Right ventricle myocardium superior (tissue), 1 donor: ENCODE results near the gene MTA1. TPM values are rescaled to one million over a fixed set of nuclear protein-coding genes. Genes with fewer than 3 reads are reported as not detected.

Experiments
- ATAC-seq: fragments of 200-7000 bp; cut with Tn5 transposase; one replicate; pipeline ENCODE4 v1.9.1; 2020; ENCODE audit warnings: mild to moderate bottlenecking; ENCODE audit not compliant: poor library complexity
- DNase-seq: peaks from one replicate; pipeline ENCODE4 v3.0.0-alpha.2; 2020
- intact Hi-C: fragments of 100-400 bp; cut with DNase I; formaldehyde crosslinking; loops from one replicate; pipeline ENCODE4 v1.11.2; 2022
- total RNA-seq: library from RNA; stranded (reverse); fragmentation: NEBNext Ultra II Directional; extraction: Animal tissue kit (Norgen Biotek cat#: 25700); gene quantifications from one replicate; pipeline ENCODE4 v1.2.1, GENCODE V29; 2021
- donor health status: DM: no; HTN: yes; CAD: no; lungs with severe emphysema.

The MTA1 gene
- total RNA-seq, 1 donor from 2014 or later, result 191 TPM

GRCh38 chr14:105385698-105386365, 33.8 kb upstream of the MTA1 start:
- intact Hi-C loops, result no loop called here
- peak; percentile 63 for DNase-seq
- peak; percentile 5 for ATAC-seq

- intact Hi-C loops, result no loop called here
- ATAC-seq, result no peak
Observed at GRCh38 chr14:105386581-105387529, 32.8 kb upstream of the MTA1 start.

GRCh38 chr14:105387530-105387922, 32.1 kb upstream of the MTA1 start:
- ATAC-seq (no peak), DNase-seq (peak; percentile 35)
- intact Hi-C loops, result no loop called here

More at GRCh38 chr14:105386581-105387529, 32.8 kb upstream of the MTA1 start:
- DNase-seq, result no peak

DNA sequence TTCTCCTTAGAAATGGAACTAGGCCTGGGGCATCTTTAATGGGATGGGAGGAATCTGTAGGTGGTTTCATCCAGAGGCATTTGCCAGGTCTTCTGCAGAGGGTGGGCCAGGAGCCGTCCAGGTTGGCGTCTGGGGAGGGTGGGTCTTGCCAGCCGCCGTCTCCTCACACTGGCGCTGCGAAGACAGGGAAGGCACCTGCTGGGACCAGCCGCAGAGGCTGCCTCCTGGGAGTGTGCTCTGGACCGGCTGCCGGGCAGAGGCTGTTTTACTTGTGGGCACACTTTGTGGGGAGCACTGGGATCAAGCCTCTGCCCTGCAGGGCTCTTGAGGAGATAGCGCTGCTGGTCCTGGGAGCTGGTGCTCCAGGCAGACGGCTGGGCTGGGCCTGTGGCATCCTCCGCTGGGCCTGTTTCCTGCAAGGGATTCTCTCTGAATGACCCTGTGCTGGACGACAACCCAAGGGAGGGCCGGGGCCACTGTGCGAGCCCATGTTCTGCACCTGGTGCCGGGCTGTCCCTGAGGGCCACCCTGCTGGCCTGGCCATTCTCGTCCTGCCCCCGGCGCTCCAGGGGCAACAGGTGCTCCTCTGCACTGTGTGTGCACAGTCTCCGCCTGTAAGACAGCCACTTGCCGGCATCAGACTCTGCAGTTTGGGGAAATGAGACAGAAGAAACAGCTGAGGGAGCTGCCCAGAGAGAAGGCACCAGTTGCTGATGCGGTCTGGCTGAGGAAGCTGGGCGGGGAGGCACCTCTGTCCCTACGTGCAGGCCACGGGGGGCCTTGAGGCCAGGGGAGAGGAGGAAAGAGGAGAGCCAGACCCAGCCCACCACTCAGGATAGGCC, 31.3 kb upstream of the MTA1 start:
- intact Hi-C loops, result no loop called here
- ATAC-seq, result peak; percentile 32
- DNase-seq, result peak; percentile 61

- no peak for DNase-seq
- no peak for ATAC-seq
- intact Hi-C loops, result no loop called here
Observed at GRCh38 chr14:105388976-105389375, 30.7 kb upstream of the MTA1 start.

DNA sequence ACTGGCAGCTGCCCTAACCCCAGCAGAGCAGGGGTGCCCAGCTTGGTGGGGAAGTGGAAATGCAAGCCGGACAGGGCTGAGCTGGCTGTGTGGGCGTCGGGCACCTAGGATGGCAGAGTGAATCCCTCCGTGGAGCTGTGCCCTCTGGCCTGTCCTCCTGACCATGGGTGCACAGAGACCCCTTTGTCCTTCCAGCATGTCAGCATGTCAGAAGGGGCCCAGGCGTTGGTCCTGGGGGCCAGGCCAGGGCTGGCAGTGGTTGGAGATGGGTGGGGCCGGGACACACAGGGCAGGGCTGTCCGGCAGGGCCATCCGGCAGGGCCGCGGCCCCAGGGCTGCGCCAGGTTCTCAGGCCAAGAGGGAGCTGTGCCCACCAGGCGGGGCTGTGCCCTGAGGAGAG, 30.1 kb upstream of the MTA1 start:
- ATAC-seq (peak; percentile 5), DNase-seq (peak; percentile 47)
- intact Hi-C loops, result no loop called here

- intact Hi-C loops, result no loop called here
- ATAC-seq, result peak; percentile 26
- peak; percentile 65 for DNase-seq
Observed at GRCh38 chr14:105389976-105390848, 29.4 kb upstream of the MTA1 start.

DNA sequence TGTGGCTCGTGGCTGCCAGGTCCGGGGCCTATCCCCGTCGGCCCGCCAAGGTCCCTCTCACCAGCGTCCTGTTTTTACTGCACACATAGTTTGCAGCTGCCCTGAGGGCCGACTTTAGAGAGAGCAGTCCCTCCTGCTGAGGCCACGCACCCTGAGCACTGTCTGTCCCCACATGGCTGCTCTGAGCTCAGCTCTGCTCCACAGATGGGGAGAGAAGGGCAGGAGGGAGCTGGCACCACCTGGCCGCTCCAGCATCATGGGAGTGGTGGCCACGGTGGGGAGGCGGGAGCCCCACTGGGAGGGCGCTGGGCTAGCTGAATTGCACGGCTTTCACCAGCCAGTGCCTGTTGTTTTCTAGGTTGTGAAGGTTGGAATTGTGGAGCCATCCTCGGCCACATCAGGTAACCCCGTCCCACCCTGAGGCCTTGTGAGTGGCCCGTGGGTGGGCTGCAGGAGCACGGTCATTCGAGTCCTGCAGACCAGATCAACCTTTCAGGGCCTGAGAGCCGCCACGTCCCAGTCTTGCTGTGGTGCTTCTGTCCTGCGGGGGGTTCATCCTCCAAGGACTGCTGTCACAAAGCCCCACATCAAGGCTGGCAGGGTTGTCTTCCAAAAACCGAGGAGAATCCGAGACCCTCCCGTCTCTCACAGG, 28.7 kb upstream of the MTA1 start:
- peak; percentile 17 for DNase-seq
- intact Hi-C loops, result no loop called here

GRCh38 chr14:105391541-105391940, 28.1 kb upstream of the MTA1 start:
- ATAC-seq (no peak), DNase-seq (peak; percentile 16)
- intact Hi-C loops, result no loop called here

More for the DNA sequence above, 28.7 kb upstream of the MTA1 start:
- ATAC-seq, result no peak

- ATAC-seq (no peak), DNase-seq (peak; percentile 30)
Observed at GRCh38 chr14:105392131-105393090, 27.2 kb upstream of the MTA1 start.

DNA sequence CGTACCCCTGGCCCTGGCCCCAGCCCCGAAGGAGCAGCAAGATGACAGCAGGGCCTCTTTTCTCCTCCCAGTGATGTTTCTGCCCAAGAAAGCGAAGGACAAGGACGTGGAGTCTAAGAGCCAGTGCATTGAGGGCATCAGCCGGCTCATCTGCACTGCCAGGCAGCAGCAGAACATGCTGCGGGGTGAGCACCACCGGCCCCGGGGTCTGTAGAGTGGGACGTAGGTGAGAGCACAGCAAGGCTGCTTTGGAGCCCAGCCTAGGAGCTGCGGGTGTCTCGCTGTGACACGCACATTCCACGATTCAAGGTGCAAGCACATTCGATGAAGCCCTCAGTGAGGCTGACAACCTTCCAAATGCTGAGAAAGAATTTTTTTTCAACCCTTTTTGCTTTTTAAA, 26.5 kb upstream of the MTA1 start:
- intact Hi-C loops, result no loop called here
- DNase-seq (peak; percentile 37), ATAC-seq (no peak)

More at GRCh38 chr14:105392131-105393090, 27.2 kb upstream of the MTA1 start:
- intact Hi-C loops, result no loop called here

GRCh38 chr14:105394714-105395537, 24.7 kb upstream of the MTA1 start:
- no peak for ATAC-seq
- DNase-seq, result peak; percentile 38
- intact Hi-C loops, result no loop called here

- intact Hi-C loops, result no loop called here
- no peak for DNase-seq
- ATAC-seq, result no peak
Observed at GRCh38 chr14:105395538-105395854, 24.1 kb upstream of the MTA1 start.

GRCh38 chr14:105397350-105397931, 22.2 kb upstream of the MTA1 start:
- ATAC-seq, result no peak
- DNase-seq, result peak; percentile 46
- intact Hi-C loops, result no loop called here

- intact Hi-C loops, result no loop called here
- ATAC-seq (peak; percentile 95), DNase-seq (peak; percentile 96)
Observed at GRCh38 chr14:105398044-105398725, 21.4 kb upstream of the MTA1 start, which contains the start of gene TEX22. TSS of gene TEX22 (plus strand) at chr14:105398538. CDS start at chr14:105399341, 803 bp downstream.
